H1 (cell line): ENCODE measurements around the gene YBX3. TPM values are rescaled to one million over a fixed set of nuclear protein-coding genes. Genes with fewer than 3 reads are reported as not detected.

Experiments
- CTCF ChIA-PET: fragments of 300-600 bp; sonication (Branson Sonifier 250); formaldehyde crosslinking; loops from one replicate; lab custom pipeline; 2021; ENCODE audit not compliant: partially characterized antibody; lab: Charles Lee
- POLR2A ChIA-PET: fragments of 300-600 bp; sonication (Branson Sonifier 250); formaldehyde crosslinking; loops from one replicate; lab custom pipeline; 2021; ENCODE audit warnings: inconsistent platforms; ENCODE audit not compliant: partially characterized antibody; lab: Charles Lee
- DNase-seq, 2 experiments: peaks; one replicate each; pipeline versions ENCODE4 v3.0.0 to v3.0.0-alpha.2; 2010 to 2022; ENCODE audit warnings: low spot score in 2 of 2, low read depth in 1 of 2, mixed read lengths in 1 of 2
- FAIRE-seq: peaks from 2 replicates; lab custom pipeline; 2011; peaks lifted over from hg19 to GRCh38; lab: Jason Lieb, UNC
- H2AFZ ChIP-seq: 2 replicates; pipeline ENCODE4 v1.8.1; 2012; ENCODE audit warnings: low read length, inconsistent platforms
- H2AK5ac ChIP-seq: 2 replicates; pipeline ENCODE4 v1.6.1; 2013; ENCODE audit warnings: low read depth, low read length
- H2BK120ac ChIP-seq: replicated peaks from 2 replicates; pipeline ENCODE3; 2013; ENCODE audit warnings: low read depth, low read length, inconsistent platforms
- H2BK12ac ChIP-seq: 2 replicates; pipeline ENCODE4 v1.6.1; 2013; ENCODE audit warnings: low read depth, low read length
- H2BK15ac ChIP-seq: 2 replicates; pipeline ENCODE4 v1.6.1; 2013; ENCODE audit warnings: low read length
- H2BK20ac ChIP-seq: 2 replicates; pipeline ENCODE4 v1.6.1; 2013; ENCODE audit warnings: low read length
- H2BK5ac ChIP-seq: 2 replicates; pipeline ENCODE4 v1.6.1; 2013; ENCODE audit warnings: low read depth, low read length
- H3K14ac ChIP-seq: 2 replicates; pipeline ENCODE4 v1.6.1; 2013; ENCODE audit warnings: inconsistent platforms; ENCODE audit not compliant: insufficient read length
- H3K18ac ChIP-seq: 2 replicates; pipeline ENCODE4 v1.6.1; 2013; ENCODE audit warnings: low read length; ENCODE audit errors: extremely low read depth
- H3K23ac ChIP-seq: 2 replicates; pipeline ENCODE4 v1.6.1; 2013; ENCODE audit warnings: inconsistent platforms; ENCODE audit not compliant: insufficient read length
- H3K23me2 ChIP-seq: 2 replicates; pipeline ENCODE4 v1.6.1; 2013; ENCODE audit warnings: low read depth, low read length
- H3K27ac ChIP-seq: 2 replicates; pipeline ENCODE4 v1.6.1; 2011; ENCODE audit warnings: low read depth, low read length, inconsistent platforms
- H3K27me3 ChIP-seq, 4 experiments: replicated peaks in 1 of 4; 1 replicate in 1 of 4; 2 replicates in 3 of 4; pipeline versions ENCODE4 v1.6.1 to v1.8.1; 2011 to 2013; ENCODE audit warnings: low read length in 3 of 4, mild to moderate bottlenecking in 3 of 4, inconsistent platforms in 2 of 4, mixed read lengths in 2 of 4, moderate library complexity in 1 of 4; ENCODE audit not compliant: control insufficient read depth in 3 of 4, insufficient read depth in 3 of 4; ENCODE audit errors: extremely low read depth in 1 of 4
- H3K36me3 ChIP-seq, 4 experiments: 2 replicates each; pipeline versions ENCODE4 v1.6.1 to v1.8.1; 2011 to 2013; ENCODE audit warnings: mild to moderate bottlenecking in 4 of 4, low read length in 3 of 4, moderate library complexity in 2 of 4, control low read depth in 1 of 4, inconsistent platforms in 1 of 4; ENCODE audit not compliant: insufficient read depth in 4 of 4, control insufficient read depth in 2 of 4
- H3K4ac ChIP-seq: replicated peaks from 2 replicates; pipeline ENCODE3; 2013; ENCODE audit warnings: low read length, low read depth, mixed read lengths, inconsistent platforms; ENCODE audit not compliant: insufficient read length
- H3K4me1 ChIP-seq, 4 experiments: replicated peaks in 1 of 4; 1 replicate in 1 of 4; 2 replicates in 3 of 4; pipeline versions ENCODE4 v1.6.1 to v1.8.1; 2011 to 2013; ENCODE audit warnings: low read length in 3 of 4, inconsistent platforms in 2 of 4, mixed read lengths in 1 of 4; ENCODE audit not compliant: insufficient read depth in 4 of 4, control insufficient read depth in 3 of 4
- H3K4me2 ChIP-seq, 2 experiments: 2 replicates each; pipeline versions ENCODE4 v1.6.1 to v1.8.1; 2011 to 2013; ENCODE audit warnings: low read depth in 2 of 2, low read length in 2 of 2, control low read depth in 1 of 2, inconsistent platforms in 1 of 2, mild to moderate bottlenecking in 1 of 2; ENCODE audit not compliant: insufficient read depth in 1 of 2
- H3K4me3 ChIP-seq, 4 experiments: fragments of 200-600, 300-600 bp in 1 of 4; sonication (generic), shearing (Covaris generic), sonication (Bioruptor Twin) in 1 of 4; 2 replicates each; pipeline versions ENCODE4 v1.5.1 to v1.8.1; 2011 to 2016; ENCODE audit warnings: low read length in 4 of 4, low read depth in 3 of 4, control low read depth in 2 of 4, inconsistent platforms in 2 of 4, mild to moderate bottlenecking in 2 of 4, mixed read lengths in 1 of 4, moderate library complexity in 1 of 4; ENCODE audit not compliant: insufficient read depth in 2 of 4; ENCODE audit errors: extremely low read depth in 1 of 4
- H3K56ac ChIP-seq: replicated peaks from 2 replicates; pipeline ENCODE3; 2013; ENCODE audit warnings: low read depth, mild to moderate bottlenecking, mixed read lengths, low read length, inconsistent platforms; ENCODE audit not compliant: insufficient read length
- H3K79me1 ChIP-seq: 2 replicates; pipeline ENCODE4 v1.6.1; 2013; ENCODE audit warnings: low read depth, low read length, control low read depth
- H3K79me2 ChIP-seq, 2 experiments: 2 replicates each; pipeline versions ENCODE4 v1.6.1 to v1.8.1; 2012 to 2013; ENCODE audit warnings: low read length in 2 of 2, mild to moderate bottlenecking in 2 of 2, inconsistent platforms in 1 of 2; ENCODE audit not compliant: insufficient read depth in 2 of 2, control insufficient read depth in 1 of 2
- H3K9ac ChIP-seq, 4 experiments: replicated peaks in 1 of 4; 1 replicate in 1 of 4; 2 replicates in 3 of 4; pipeline versions ENCODE4 v1.6.1 to v1.8.1; 2011 to 2013; ENCODE audit warnings: low read depth in 3 of 4, low read length in 3 of 4, control low read depth in 2 of 4, mild to moderate bottlenecking in 2 of 4, moderate library complexity in 2 of 4, inconsistent platforms in 1 of 4; ENCODE audit errors: extremely low read depth in 1 of 4
- H3K9me3 ChIP-seq, 2 experiments: 2 replicates each; pipeline versions ENCODE4 v1.6.1 to v1.8.1; 2012 to 2013; ENCODE audit warnings: mild to moderate bottlenecking in 2 of 2, moderate library complexity in 2 of 2, control low read depth in 1 of 2, inconsistent platforms in 1 of 2, low read depth in 1 of 2, low read length in 1 of 2, mixed read lengths in 1 of 2; ENCODE audit not compliant: insufficient read depth in 2 of 2
- H4K20me1 ChIP-seq, 2 experiments: replicated peaks in 1 of 2; 2 replicates each; pipeline versions ENCODE3 to v1.8.1; 2011 to 2013; ENCODE audit warnings: inconsistent platforms in 2 of 2, low read length in 2 of 2, mild to moderate bottlenecking in 1 of 2; ENCODE audit not compliant: insufficient read depth in 2 of 2, control insufficient read depth in 1 of 2
- H4K5ac ChIP-seq: 2 replicates; pipeline ENCODE4 v1.6.1; 2013; ENCODE audit warnings: low read length, low read depth, mixed read lengths, inconsistent platforms; ENCODE audit not compliant: insufficient read length
- H4K8ac ChIP-seq: 2 replicates; pipeline ENCODE4 v1.8.0; 2013; ENCODE audit warnings: mild to moderate bottlenecking, moderate library complexity, low read length, inconsistent platforms; ENCODE audit not compliant: insufficient read depth; ENCODE audit errors: extremely low read depth
- H4K91ac ChIP-seq: replicated peaks from 2 replicates; pipeline ENCODE3; 2013; ENCODE audit warnings: low read length, mixed read lengths, inconsistent platforms; ENCODE audit not compliant: insufficient read length
- BRCA1 ChIP-seq: IDR thresholded peaks from 2 replicates; pipeline ENCODE4 v1.6.1; 2012; ENCODE audit warnings: low read depth, low read length, improper control_type of control experiment
- CBX5 ChIP-seq: fragments of 300-800, 300-1000 bp; sonication (generic); IDR thresholded peaks from 2 replicates; pipeline ENCODE4 v1.7.1; 2016; ENCODE audit warnings: antibody characterized with exemption, low read length, low read depth
- CHD1 ChIP-seq: IDR thresholded peaks from 2 replicates; pipeline ENCODE4 v1.6.1; 2012; ENCODE audit warnings: low read depth, low read length, improper control_type of control experiment
- EZH2 ChIP-seq: fragments of 200-600 bp; sonication (generic); IDR thresholded peaks from 2 replicates; pipeline ENCODE4 v1.7.1; 2012; ENCODE audit warnings: low read depth, mild to moderate bottlenecking, moderate library complexity, low read length, inconsistent platforms; ENCODE audit not compliant: severe bottlenecking
- FOSL1 ChIP-seq: IDR thresholded peaks from 2 replicates; pipeline ENCODE4 v1.6.1; 2011; ENCODE audit warnings: mild to moderate bottlenecking, low read depth, low read length, moderate library complexity; ENCODE audit not compliant: insufficient read depth
- GABPA ChIP-seq: IDR thresholded peaks from 2 replicates; pipeline ENCODE4 v1.6.1; 2011; ENCODE audit warnings: mild to moderate bottlenecking, low read length, moderate library complexity, borderline replicate concordance; ENCODE audit not compliant: insufficient read depth
- SUZ12 ChIP-seq: fragments of 200-600 bp; sonication (generic); IDR thresholded peaks from 2 replicates; pipeline ENCODE4 v1.6.1; 2012; ENCODE audit warnings: mild to moderate bottlenecking, inconsistent platforms, low read length, moderate library complexity, mixed read lengths
- WGBS, 2 experiments: shearing (Covaris generic) in 1 of 2; methylation state at CpG; one replicate each; pipeline versions ENCODE4 v1.1.6 to v1.1.7; 2013 to 2015; ENCODE audit warnings: low lambda C conversion rate in 2 of 2, mixed read lengths in 2 of 2, inconsistent platforms in 1 of 2, low coverage in 1 of 2, missing lambda C conversion rate in 1 of 2; ENCODE audit not compliant: insufficient replicate concordance in 2 of 2, insufficient coverage in 1 of 2, insufficient read length in 1 of 2; ENCODE audit errors: extremely low coverage in 1 of 2, missing lambda C conversion rate in 1 of 2; 5-methylcytosine and 5-hydroxymethylcytosine counted together
- polyA plus RNA-seq, 7 experiments: library from polyadenylated mRNA; depleted of rRNA in 3 of 7; stranded (reverse) in 5 of 7; unstranded in 2 of 7; fragments of >200 nt in 5 of 7; fragments of 200-250 nt in 2 of 7; gene quantifications; 1 replicate in 5 of 7; 2 replicates in 1 of 7; 4 replicates in 1 of 7; pipeline versions ENCODE4 v1.2.1 to v1.2.3, GENCODE V29; 2011 to 2013; ENCODE audit warnings: missing spikeins in 2 of 7, mixed read lengths in 2 of 7
- total RNA-seq: library from RNA; stranded (reverse); fragmentation: NEBNext Ultra II Directional; extraction: Animal tissue kit (Norgen Biotek cat#: 25700); gene quantifications from 2 replicates; pipeline ENCODE4 v1.2.1, GENCODE V29; 2021

The YBX3 gene
- total and polyA plus RNA-seq, 2 of the 8 experiments (the other 6 are each of a cell fraction or from before 2014, with no cell fraction given) = 83.1 to 480 TPM

DNA sequence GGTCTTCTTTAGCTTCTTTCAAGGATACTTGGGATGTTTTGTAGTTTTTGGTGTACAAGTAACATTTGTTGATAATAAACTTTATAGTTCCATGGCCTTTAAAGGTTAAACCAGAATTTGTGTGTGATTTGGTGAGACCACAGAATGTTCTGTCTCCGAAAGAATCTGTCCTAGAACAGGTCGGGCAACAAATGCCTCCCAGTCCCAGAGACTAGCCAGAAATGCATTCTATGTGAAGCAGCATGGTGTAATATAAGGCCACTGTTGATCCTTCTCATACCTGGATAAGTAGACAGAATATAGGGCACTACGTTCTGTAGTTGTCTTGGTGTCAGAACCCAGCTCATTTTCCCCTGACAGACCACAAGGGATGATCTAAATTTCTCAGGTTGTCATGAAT is 59.3 kb downstream of the YBX3 start:
- Histone ChIP-seq H3K18ac (no peak overlapping the region), H3K79me1 (no peaks in the 10 kb centered on the region), H3K9ac (no peak overlapping the region), H3K27me3 (no peaks in the 10 kb centered on the region), H3K4ac (no peak overlapping the region), H3K23ac (no peak overlapping the region), H3K27ac (no peak overlapping the region), H3K9me3 (peaks cover 0 to 2% of the 10 kb centered on the region in 2 experiments; a peak in 1 of 4 replicates), H2BK12ac (no peak overlapping the region), H2BK5ac (no peak overlapping the region), H3K79me2 (no peaks in the 10 kb centered on the region), H2BK20ac (no peak overlapping the region), H2AFZ (no peak overlapping the region), H3K4me2 (no peak overlapping the region), H2AK5ac (no peak overlapping the region), H3K56ac (no peak overlapping the region), H2BK15ac (no peak overlapping the region), H2BK120ac (no peak overlapping the region), H3K14ac (no peak overlapping the region), H3K4me3 (no peak overlapping the region), H3K4me1 (no peaks in the 10 kb centered on the region), H4K5ac (no peak overlapping the region), H4K8ac (no peak overlapping the region), H4K91ac (no peak overlapping the region), H3K36me3 (no peaks in the 10 kb centered on the region), H4K20me1 (no peaks in the 10 kb centered on the region), H3K23me2 (no peaks in the 10 kb centered on the region)
- TF ChIP-seq CBX5 (no peak), CHD1 (no peak), BRCA1 (no peak), SUZ12 (no peak), EZH2 (no peak), GABPA (no peak), FOSL1 (no peak)
- 85% methylated on average over 3 of the region's 3 CpGs; no CpG with 5 or more reads in 1 of the 2 experiments for WGBS, 2 experiments
- CTCF ChIA-PET = interaction anchor here (0.7 to 0.9 kb wide), 2 partner anchors 11 to 21 kb away, joined by 3 to 4 read pairs; no protein-coding TSS in a partner anchor
- FAIRE-seq (no peak), DNase-seq (no peak)
- POLR2A ChIA-PET = no interaction called here
